Smooth muscle cell (in vitro differentiated cells): Measurements from ENCODE around the gene ARHGEF19. TPM values are rescaled to one million over a fixed set of nuclear protein-coding genes. Genes with fewer than 3 reads are reported as not detected.
A peak's percentile ranks its signal among the peaks of the same experiment; 100 is the strongest.
"Not testable (repeated sequence)": the region's sequence is repeated elsewhere in the genome, so short reads cannot be mapped to it uniquely, and the experiment has no call there.

Experiments
- DNase-seq: peaks from one replicate; lab custom pipeline; 2025; ENCODE audit not compliant: unreplicated experiment; lab: John Stamatoyannopoulos, UW
- H2AFZ ChIP-seq: fragments of 200-600 bp; sonication (generic); 2 replicates; pipeline ENCODE4 v1.6.0; 2016; ENCODE audit warnings: antibody characterized with exemption, low read depth, mild to moderate bottlenecking
- H3F3A ChIP-seq: fragments of 200-600 bp; sonication (generic); 2 replicates; pipeline ENCODE4 v1.6.0; 2017; ENCODE audit warnings: antibody characterized with exemption, low read depth
- H3K27ac ChIP-seq: fragments of 200-600 bp; sonication (generic); 2 replicates; pipeline ENCODE4 v1.5.1; 2016; ENCODE audit warnings: low read depth, mild to moderate bottlenecking
- H3K27me3 ChIP-seq: fragments of 200-600 bp; sonication (generic); 2 replicates; pipeline ENCODE4 v1.6.1; 2016; ENCODE audit warnings: low read depth, mild to moderate bottlenecking
- H3K36me3 ChIP-seq: fragments of 200-600 bp; sonication (generic); 2 replicates; pipeline ENCODE4 v1.5.1; 2016; ENCODE audit warnings: low read depth
- H3K4me1 ChIP-seq: fragments of 200-600 bp; sonication (generic); 2 replicates; pipeline ENCODE4 v1.5.1; 2016; ENCODE audit warnings: low read depth
- H3K4me2 ChIP-seq: fragments of 200-600 bp; sonication (generic); 2 replicates; pipeline ENCODE4 v1.6.0; 2016; ENCODE audit warnings: mild to moderate bottlenecking
- H3K4me3 ChIP-seq: fragments of 200-600 bp; sonication (generic); 2 replicates; pipeline ENCODE4 v1.5.1; 2016; ENCODE audit warnings: mild to moderate bottlenecking
- H3K79me2 ChIP-seq: fragments of 200-600 bp; sonication (generic); 2 replicates; pipeline ENCODE4 v1.6.0; 2016; ENCODE audit warnings: low read depth, mild to moderate bottlenecking
- H3K9ac ChIP-seq: fragments of 200-600 bp; sonication (generic); 2 replicates; pipeline ENCODE4 v1.6.0; 2016; ENCODE audit warnings: low read depth
- H3K9me3 ChIP-seq: fragments of 200-600 bp; sonication (generic); replicated peaks from 2 replicates; pipeline ENCODE4 v1.5.1; 2016; ENCODE audit warnings: low read depth
- H4K20me1 ChIP-seq: fragments of 200-600 bp; sonication (generic); 2 replicates; pipeline ENCODE4 v1.6.0; 2016; ENCODE audit warnings: low read depth
- CTCF ChIP-seq: fragments of 200-600 bp; sonication (generic); IDR thresholded peaks from 2 replicates; pipeline ENCODE4 v1.5.1; 2017; ENCODE audit warnings: borderline replicate concordance, mild to moderate bottlenecking, antibody characterized with exemption; ENCODE audit not compliant: insufficient read depth, poor library complexity, severe bottlenecking
- WGBS: methylation state at CpG from one replicate; pipeline ENCODE4 v1.1.7; 2016; ENCODE audit warnings: low lambda C conversion rate; 5-methylcytosine and 5-hydroxymethylcytosine counted together
- polyA plus RNA-seq: library from polyadenylated mRNA; unstranded; fragments of >200 nt; fragmentation: Nextera tagmentation; extraction: Ambion mirVana; gene quantifications from 2 replicates; pipeline ENCODE4 v1.2.1, GENCODE V29; 2016
- total RNA-seq: library from RNA; depleted of rRNA; stranded (reverse); fragments of >200 nt; gene quantifications from 2 replicates; pipeline ENCODE4 v1.2.3, GENCODE V29; 2014

ARHGEF19 gene
- total and polyA plus RNA-seq, 2 experiments from 2014 or later, result 32.1 to 45.9 TPM

- Histone ChIP-seq H4K20me1 (no peaks in the 10 kb centered on the region), H3F3A (peaks cover under 1% of the 10 kb centered on the region), H3K4me2 (no peak overlapping the region), H3K9ac (no peak overlapping the region), H3K27ac (no peak overlapping the region), H3K4me3 (no peak overlapping the region), H3K36me3 (no peaks in the 10 kb centered on the region), H3K79me2 (no peaks in the 10 kb centered on the region), H2AFZ (no peak overlapping the region), H3K27me3 (no peaks in the 10 kb centered on the region), H3K9me3 (no peaks in the 10 kb centered on the region), H3K4me1 (peaks cover 29% of the 10 kb centered on the region)
- 88% methylated on average over 3 of the region's 3 CpGs for WGBS
- TF ChIP-seq CTCF, result no peak
- no peak for DNase-seq
These were observed 42.2 kb downstream of the ARHGEF19 start for GRCh38 chr1:16170283-16170673.

GRCh38 chr1:16168622-16169360 lies 43.7 kb downstream of the ARHGEF19 start:
- Histone ChIP-seq H3K27ac (no peak overlapping the region), H3K9me3 (no peaks in the 10 kb centered on the region), H3K4me2 (no peak overlapping the region), H3F3A (peaks cover 10% of the 10 kb centered on the region), H3K79me2 (no peaks in the 10 kb centered on the region), H3K4me1 (peaks cover 30% of the 10 kb centered on the region), H3K9ac (no peak overlapping the region), H4K20me1 (no peaks in the 10 kb centered on the region), H3K36me3 (no peaks in the 10 kb centered on the region), H3K4me3 (no peak overlapping the region), H3K27me3 (no peaks in the 10 kb centered on the region), H2AFZ (no peak overlapping the region)
- no peak for TF ChIP-seq CTCF
- DNase-seq, result no peak
- 78% methylated on average over 13 of the region's 13 CpGs for WGBS

- H3K27me3 ChIP-seq, H3K79me2 ChIP-seq, DNase-seq, H2AFZ ChIP-seq, H3K36me3 ChIP-seq, H3K27ac ChIP-seq, H4K20me1 ChIP-seq, H3K9ac ChIP-seq, H3K9me3 ChIP-seq: not testable (repeated sequence)
- Histone ChIP-seq H3F3A (peaks cover 13% of the 10 kb centered on the region), H3K4me3 (peak overlapping the region; percentile 58), H3K4me1 (peaks cover 29% of the 10 kb centered on the region), H3K4me2 (peak overlapping the region; percentile 99)
- WGBS, result 62% methylated on average over 10 of the region's 10 CpGs
These were observed 44.3 kb downstream of the ARHGEF19 start for GRCh38 chr1:16168144-16168495.

- no peak for DNase-seq
- H3F3A ChIP-seq, result peaks cover 13% of the 10 kb centered on the region
- no peaks in the 10 kb centered on the region for H4K20me1 ChIP-seq
- H3K36me3 ChIP-seq, result no peaks in the 10 kb centered on the region
- H3K4me1 ChIP-seq, result peaks cover 29% of the 10 kb centered on the region
- TF ChIP-seq CTCF, result no peak
- H3K27ac ChIP-seq, result no peak overlapping the region
- no peaks in the 10 kb centered on the region for H3K9me3 ChIP-seq
- H3K4me3 ChIP-seq, result peak overlapping the region; percentile 58
- H3K79me2 ChIP-seq, result no peaks in the 10 kb centered on the region
- WGBS, result 7% methylated on average over 26 of the region's 60 CpGs
- no peak overlapping the region for H2AFZ ChIP-seq
- H3K9ac ChIP-seq, result peak overlapping the region; percentile 60
- H3K27me3 ChIP-seq, result no peaks in the 10 kb centered on the region
- peak overlapping the region; percentile 99 for H3K4me2 ChIP-seq
These were observed 44.9 kb downstream of the ARHGEF19 start for GRCh38 chr1:16167331-16168143.
